Stimulated activated CD4-positive, alpha-beta T cell treated with anti-CD3 and anti-CD28 coated beads, Interleukin-12 subunit alpha, Interleukin-12 subunit beta, amount 100 ng/mL, for 48 hours (primary cell): ENCODE data around the gene ABI2.
"Not testable (repeated sequence)": the region's sequence is repeated elsewhere in the genome, so short reads cannot be mapped to it uniquely, and the experiment has no call there.

ENCODE experiments used
- DNase-seq, 3 donors: peaks; one replicate each; pipeline ENCODE4 v3.0.0-alpha.2; 2020; ENCODE audit warnings: low read depth in 2 of 3, low spot score in 1 of 3

The ABI2 gene

GRCh38 chr2:203354966-203355365 lies 26.8 kb downstream of the ABI2 start:
- no peak for DNase-seq

DNA sequence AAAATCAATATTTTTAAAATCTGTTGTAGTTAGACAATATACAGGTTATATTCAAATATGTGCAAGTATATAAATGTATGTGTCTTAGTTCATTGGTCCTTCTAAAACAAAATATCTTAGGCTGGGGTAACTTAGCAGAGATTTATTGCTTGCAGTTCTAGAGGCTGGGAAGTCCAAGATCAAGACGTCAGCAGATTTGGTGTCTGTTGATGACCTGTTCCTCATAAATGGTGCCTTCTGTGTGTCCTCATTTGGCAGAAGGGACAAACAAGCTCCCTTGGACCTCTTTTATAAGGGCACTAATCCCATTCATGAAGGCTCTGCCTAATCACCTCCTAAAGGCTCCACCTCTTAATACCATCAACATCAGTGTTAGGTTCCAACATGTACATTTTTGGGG lies 31.3 kb downstream of the ABI2 start:
- no peak for DNase-seq

GRCh38 chr2:203360833-203361430 lies 32.7 kb downstream of the ABI2 start:
- DNase-seq, result no peak

GRCh38 chr2:203361495-203361894 lies 33.3 kb downstream of the ABI2 start:
- DNase-seq, result no peak

- DNase-seq, result no peak
Observed at GRCh38 chr2:203361922-203362321, 33.7 kb downstream of the ABI2 start.

DNA sequence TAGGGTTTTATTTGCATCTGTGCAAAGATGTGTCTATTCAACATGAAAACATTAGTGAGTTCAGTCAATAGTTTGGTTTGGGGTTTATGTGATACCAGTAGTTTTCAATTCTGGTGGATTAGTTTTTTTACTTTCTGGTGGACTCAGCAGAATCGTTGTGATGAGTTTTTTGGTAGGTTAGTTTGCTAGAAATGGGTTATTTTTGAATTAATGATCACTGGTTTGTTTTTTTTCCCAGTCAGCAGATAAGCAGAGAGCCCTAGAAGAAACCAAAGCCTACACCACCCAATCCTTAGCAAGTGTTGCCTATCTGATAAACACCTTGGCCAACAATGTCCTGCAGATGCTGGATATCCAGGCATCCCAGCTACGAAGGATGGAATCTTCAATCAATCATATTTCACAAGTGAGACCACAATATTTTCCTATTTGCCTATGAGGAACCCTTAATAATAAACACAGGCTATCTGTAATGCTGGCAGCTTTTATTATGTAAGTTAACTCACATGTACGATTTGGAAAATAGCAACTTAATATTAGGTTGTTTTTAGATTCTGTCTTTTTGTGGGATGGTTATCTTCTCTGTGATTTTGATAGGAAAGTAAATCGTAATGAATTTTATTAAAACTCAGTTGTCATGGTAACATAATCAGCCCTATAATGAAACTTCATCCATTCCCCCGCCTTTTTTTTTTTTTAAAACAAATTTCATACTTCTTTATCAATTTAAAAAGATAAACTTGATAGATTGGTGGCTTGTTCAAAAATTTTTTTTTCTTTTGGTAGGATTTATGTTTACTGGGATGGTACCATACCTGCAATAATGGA lies 38.7 kb downstream of the ABI2 start:
- no peak for DNase-seq

DNA sequence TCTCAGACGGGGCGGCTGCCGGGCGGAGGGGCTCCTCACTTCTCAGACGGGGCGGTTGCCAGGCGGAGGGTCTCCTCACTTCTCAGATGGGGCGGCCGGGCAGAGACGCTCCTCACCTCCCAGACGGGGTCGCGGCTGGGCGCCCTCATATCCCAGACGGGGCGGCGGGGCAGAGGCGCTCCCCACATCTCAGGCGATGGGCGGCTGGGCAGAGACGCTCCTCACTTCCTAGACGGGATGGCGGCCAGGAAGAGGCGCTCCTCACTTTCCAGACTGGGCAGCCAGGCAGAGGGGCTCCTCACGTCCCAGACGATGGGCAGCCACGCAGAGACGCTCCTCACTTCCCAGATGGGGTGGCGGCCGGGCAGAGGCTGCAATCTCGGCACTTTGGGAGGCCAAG lies 44.5 kb downstream of the ABI2 start:
- not testable (repeated sequence) for DNase-seq

DNA sequence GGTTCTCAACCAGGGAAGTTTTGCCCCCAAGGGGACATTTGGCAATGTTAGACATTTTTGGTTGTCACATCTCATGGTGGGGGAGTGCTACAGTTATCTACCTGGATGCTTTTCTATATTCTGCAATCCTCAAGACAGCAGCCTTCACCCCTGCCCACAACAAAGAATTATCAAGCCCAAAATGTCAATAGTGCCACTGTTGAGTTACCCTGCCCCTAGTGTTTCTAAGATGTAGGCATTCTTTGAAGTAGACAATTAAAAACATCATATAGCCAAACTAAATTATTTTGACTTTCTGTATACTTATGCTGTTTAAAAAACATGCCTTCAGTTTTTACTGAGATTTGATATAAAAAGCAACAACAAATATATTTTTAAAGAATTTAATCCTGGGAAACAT lies 48.0 kb downstream of the ABI2 start:
- DNase-seq, result no peak

DNA sequence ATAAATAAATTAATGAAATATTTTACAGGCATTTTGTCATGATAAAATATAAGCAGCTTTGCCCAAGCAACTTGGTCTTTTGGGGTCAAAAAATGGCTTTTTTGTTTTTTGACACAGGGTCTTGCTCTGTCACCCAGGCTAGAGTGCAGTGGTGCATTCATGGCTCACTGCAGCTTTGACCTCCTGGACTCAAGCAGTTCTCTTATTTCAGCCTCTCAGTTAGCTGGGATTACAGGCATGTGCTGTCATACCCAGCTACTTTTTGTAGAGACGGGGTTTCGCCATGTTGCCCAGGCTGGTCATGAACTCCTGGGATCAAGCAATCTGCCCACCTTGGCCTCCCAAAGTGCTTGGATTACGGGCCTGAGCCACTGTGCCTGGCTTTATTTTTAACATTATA lies 51.0 kb downstream of the ABI2 start:
- DNase-seq, result no peak

GRCh38 chr2:203383038-203383437 lies 54.8 kb downstream of the ABI2 start:
- no peak for DNase-seq

- not testable (repeated sequence) for DNase-seq
Observed at GRCh38 chr2:203388153-203388552, 60.0 kb downstream of the ABI2 start.

DNA sequence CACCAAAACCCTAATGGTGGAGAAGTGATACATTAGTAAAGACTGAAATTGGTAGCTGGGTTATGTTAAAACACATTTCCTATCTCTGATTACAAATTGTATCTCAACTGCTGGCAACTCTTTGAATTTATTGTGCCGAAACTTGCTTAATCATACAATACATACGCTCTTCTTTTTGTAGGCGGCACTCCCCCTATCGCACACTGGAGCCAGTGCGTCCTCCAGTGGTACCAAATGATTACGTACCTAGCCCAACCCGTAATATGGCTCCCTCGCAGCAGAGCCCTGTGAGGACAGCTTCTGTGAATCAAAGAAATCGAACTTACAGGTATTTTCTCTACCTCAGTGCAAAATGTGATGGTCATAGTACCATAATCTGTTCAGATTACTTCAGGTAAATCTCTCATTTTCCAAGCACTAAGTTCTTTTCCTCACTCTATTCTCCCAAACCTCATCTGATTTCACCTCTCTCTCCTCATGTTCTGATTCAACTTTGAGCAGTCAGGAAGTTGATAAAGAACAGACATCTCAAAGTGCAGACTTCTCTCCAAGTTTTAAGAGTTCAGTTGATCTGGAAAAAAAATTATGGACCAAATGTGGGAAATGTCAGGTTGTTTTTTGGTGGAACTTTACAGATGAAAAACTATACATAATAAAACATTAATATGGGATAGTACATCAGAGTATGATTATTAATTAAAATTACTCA lies 66.5 kb downstream of the ABI2 start:
- no peak for DNase-seq

DNA sequence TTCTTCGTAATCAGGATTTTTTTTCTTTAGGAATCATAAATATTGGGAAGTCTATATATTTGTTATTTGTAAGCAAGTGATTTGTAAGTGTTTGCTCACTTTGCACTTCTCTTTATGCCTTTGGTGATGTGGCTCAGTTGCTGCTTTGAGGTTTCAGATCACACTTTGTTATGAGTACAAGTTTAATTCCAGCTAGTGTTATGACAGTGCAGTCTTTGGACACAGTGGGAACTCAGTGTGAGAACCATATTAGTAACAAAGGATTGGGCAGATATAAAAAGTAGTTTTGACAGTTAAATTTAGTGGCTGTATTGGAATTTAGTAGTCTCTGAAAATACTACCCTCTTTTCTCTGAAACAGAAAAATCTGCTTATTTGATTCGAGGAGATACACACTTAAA lies 67.7 kb downstream of the ABI2 start:
- DNase-seq, result no peak

DNA sequence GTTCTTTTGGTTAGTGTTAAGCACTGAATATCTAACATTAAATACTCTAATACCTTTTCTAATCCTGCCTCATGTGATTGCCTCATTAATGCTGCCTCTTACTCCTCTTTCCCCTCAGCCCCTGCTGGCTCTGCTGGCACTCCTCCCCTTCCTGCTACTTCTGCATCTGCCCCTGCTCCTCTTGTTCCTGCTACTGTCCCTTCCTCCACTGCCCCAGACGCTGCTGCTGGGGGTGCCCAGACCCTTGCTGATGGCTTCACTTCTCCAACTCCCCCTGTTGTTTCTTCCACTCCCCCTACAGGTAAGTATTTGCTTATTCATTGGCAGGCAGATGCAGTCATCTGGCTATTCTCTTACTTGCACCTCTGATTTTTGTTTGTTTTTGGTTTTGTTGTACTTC lies 68.5 kb downstream of the ABI2 start:
- no peak for DNase-seq

DNA sequence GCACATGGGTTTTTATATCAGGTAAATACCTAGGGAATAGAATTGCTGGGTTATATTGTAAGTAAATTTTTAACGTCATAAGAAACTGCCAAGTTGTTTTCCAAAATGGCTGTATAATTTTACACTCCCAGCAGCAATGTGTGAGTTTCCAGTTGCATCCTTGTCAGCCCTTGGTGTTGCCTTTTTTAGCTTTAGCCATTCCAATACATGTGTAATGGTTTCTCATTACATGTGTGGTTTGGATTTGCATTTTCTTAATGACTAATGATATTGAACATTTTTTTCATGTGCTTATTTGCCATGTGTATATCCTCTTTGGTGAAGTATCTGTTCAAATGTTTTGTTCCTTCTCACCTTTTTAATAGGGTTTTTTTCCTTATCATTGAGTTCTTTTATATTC lies 70.8 kb downstream of the ABI2 start:
- DNase-seq, result no peak

GRCh38 chr2:203400805-203401585 lies 72.8 kb downstream of the ABI2 start:
- no peak for DNase-seq

GRCh38 chr2:203404996-203405395 lies 76.8 kb downstream of the ABI2 start:
- DNase-seq, result no peak

DNA sequence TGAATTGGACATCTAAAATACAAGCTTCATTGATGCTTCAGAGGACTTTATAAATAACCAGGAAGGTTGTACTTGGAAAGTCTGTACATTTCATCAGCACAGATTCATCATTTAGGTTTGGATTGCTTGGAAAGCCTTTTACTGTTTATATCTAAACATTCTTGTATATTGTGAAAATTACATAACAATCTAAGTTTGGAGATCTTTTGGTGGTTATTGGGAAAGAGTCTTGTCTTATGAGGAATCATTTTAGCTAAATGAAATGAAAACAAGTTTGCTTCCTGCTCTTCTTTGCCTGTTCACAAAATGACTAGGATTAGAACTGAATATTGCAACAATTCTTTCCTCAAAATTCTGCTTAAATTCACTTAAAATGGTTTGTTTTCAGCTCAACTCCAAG lies 79.3 kb downstream of the ABI2 start:
- no peak for DNase-seq

DNA sequence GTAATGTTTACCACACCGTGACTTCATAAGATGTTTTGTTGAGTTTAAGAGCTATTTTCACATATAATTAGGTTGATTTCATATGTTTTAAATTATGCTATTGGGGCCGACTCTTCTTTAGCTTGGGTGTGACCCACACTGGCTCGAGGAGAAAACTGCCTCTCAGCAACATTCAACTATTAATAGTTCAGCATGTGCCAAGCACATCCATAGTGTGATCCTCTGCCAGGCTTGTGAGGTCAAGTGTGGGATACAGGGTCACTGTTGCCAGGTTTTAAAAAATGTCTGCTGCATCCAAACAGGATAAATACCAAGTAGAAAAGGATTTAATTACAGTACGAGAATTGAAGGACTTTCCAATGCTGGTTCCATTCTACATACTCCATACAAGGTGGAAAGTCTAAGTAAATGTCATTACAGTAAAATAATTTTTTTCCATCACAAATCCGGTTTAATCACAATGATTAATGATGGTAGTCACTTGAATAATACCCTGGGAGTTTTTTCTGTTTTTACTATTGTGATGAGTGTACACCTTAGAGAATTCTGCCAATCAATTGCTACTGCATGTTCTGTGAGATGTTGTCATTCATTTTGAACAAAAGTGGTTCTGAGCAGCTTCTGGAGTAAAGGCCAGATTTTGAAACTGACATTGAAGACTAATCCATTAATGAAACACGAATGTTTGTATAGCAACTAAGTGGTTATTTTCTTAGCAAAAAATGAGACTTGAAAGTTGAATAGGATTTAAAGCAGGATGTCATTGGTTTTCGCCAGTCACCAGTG lies 84.5 kb downstream of the ABI2 start:
- no peak for DNase-seq

- no peak for DNase-seq
Observed at GRCh38 chr2:203413796-203414195, 85.6 kb downstream of the ABI2 start.

DNA sequence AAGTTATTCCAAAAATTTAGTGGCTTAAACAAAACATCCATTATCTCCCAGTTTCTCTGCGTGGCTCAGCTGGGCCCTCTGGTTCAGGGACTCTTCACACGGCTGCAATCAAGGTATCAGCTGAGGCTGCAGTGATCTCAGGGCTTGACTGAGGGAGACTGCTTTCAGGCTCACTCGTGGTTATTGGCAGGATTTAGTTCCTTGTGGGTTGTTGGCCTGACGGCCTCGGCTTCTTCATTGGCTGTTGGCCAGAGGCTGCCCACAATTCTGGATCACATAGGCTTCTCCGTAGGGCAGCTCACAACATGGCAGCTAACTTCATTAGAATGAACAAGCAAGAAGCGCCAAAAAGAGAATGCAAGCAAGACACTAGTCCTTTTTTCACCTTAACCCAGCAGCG lies 90.1 kb downstream of the ABI2 start:
- DNase-seq, result no peak
